Neural progenitor cell (in vitro differentiated cells): ENCODE data around the gene PFN2. TPM values are rescaled to one million over a fixed set of nuclear protein-coding genes. Genes with fewer than 3 reads are reported as not detected.

Experiments used
- DNase-seq: peaks from one replicate; pipeline ENCODE4 v3.0.0-alpha.2; 2016; ENCODE audit warnings: low spot score
- H2AFZ ChIP-seq: fragments of 200-600 bp; sonication (generic); replicated peaks from 2 replicates; pipeline ENCODE4 v1.6.1; 2016; ENCODE audit warnings: antibody characterized with exemption
- H3F3A ChIP-seq: fragments of 200-600 bp; sonication (generic); 2 replicates; pipeline ENCODE4 v1.6.1; 2016; ENCODE audit warnings: antibody characterized with exemption, low read depth
- H3K27ac ChIP-seq: fragments of 200-600 bp; sonication (generic); 2 replicates; pipeline ENCODE4 v1.5.1; 2016; ENCODE audit warnings: mild to moderate bottlenecking
- H3K27me3 ChIP-seq: fragments of 200-600 bp; sonication (generic); 2 replicates; pipeline ENCODE4 v1.6.1; 2016; ENCODE audit warnings: mild to moderate bottlenecking, moderate library complexity
- H3K36me3 ChIP-seq: fragments of 200-600 bp; sonication (generic); 2 replicates; pipeline ENCODE4 v1.5.1; 2016
- H3K4me1 ChIP-seq: fragments of 200-600 bp; sonication (generic); 2 replicates; pipeline ENCODE4 v1.6.1; 2016; ENCODE audit warnings: mixed run types
- H3K4me2 ChIP-seq: fragments of 200-600 bp; sonication (generic); 2 replicates; pipeline ENCODE4 v1.6.1; 2016
- H3K4me3 ChIP-seq: fragments of 200-600 bp; sonication (generic); 2 replicates; pipeline ENCODE4 v1.5.1; 2016
- H3K79me2 ChIP-seq: fragments of 200-600 bp; sonication (generic); 2 replicates; pipeline ENCODE4 v1.6.1; 2016; ENCODE audit warnings: low read depth
- H3K9ac ChIP-seq: fragments of 200-600 bp; sonication (generic); 2 replicates; pipeline ENCODE4 v1.6.1; 2016
- H3K9me3 ChIP-seq: fragments of 200-600 bp; sonication (generic); 2 replicates; pipeline ENCODE4 v1.5.1; 2016; ENCODE audit warnings: low read depth
- H4K20me1 ChIP-seq: fragments of 200-600 bp; sonication (generic); 2 replicates; pipeline ENCODE4 v1.6.1; 2016; ENCODE audit warnings: low read depth
- H3K27ac Mint-ChIP-seq: 3 replicates; pipeline ENCODE4 v1.8.0; 2021; ENCODE audit warnings: mixed read lengths
- H3K27me3 Mint-ChIP-seq: 2 replicates; pipeline ENCODE4 v1.8.0; 2022; ENCODE audit warnings: low read depth, mild to moderate bottlenecking, inconsistent platforms, moderate library complexity, mixed read lengths; ENCODE audit not compliant: insufficient read depth
- H3K36me3 Mint-ChIP-seq: 3 replicates; pipeline ENCODE4 v1.8.0; 2021; ENCODE audit warnings: mixed read lengths
- H3K4me1 Mint-ChIP-seq: 3 replicates; pipeline ENCODE4 v1.8.0; 2021; ENCODE audit warnings: mixed read lengths
- H3K4me3 Mint-ChIP-seq: 3 replicates; pipeline ENCODE4 v1.8.0; 2021; ENCODE audit warnings: mild to moderate bottlenecking, moderate library complexity, mixed read lengths
- H3K9me3 Mint-ChIP-seq: 3 replicates; pipeline ENCODE4 v1.8.0; 2020; ENCODE audit warnings: mixed read lengths
- EZH2 ChIP-seq: fragments of 200-600 bp; sonication (generic); IDR thresholded peaks from 2 replicates; pipeline ENCODE4 v1.6.1; 2017; ENCODE audit warnings: antibody characterized with exemption, mild to moderate bottlenecking, moderate library complexity
- EZH2phosphoT487 ChIP-seq: fragments of 200-600 bp; sonication (generic); IDR thresholded peaks from 2 replicates; pipeline ENCODE4 v1.6.1; 2017; ENCODE audit warnings: antibody characterized with exemption
- total RNA-seq: library from RNA; depleted of rRNA; stranded (reverse); fragments of >200 nt; gene quantifications from 2 replicates; pipeline ENCODE4 v1.2.3, GENCODE V29; 2015; ENCODE audit warnings: low replicate concordance
- TF ChIP-seq, protein P1 (sequence below): fragments of 200-600 bp; sonication (generic); IDR thresholded peaks from 2 replicates; pipeline ENCODE4 v1.5.1; 2017; ENCODE audit warnings: antibody characterized with exemption, mild to moderate bottlenecking

The PFN2 gene
- total RNA-seq, 1 donor from 2014 or later, result 481 TPM

DNA sequence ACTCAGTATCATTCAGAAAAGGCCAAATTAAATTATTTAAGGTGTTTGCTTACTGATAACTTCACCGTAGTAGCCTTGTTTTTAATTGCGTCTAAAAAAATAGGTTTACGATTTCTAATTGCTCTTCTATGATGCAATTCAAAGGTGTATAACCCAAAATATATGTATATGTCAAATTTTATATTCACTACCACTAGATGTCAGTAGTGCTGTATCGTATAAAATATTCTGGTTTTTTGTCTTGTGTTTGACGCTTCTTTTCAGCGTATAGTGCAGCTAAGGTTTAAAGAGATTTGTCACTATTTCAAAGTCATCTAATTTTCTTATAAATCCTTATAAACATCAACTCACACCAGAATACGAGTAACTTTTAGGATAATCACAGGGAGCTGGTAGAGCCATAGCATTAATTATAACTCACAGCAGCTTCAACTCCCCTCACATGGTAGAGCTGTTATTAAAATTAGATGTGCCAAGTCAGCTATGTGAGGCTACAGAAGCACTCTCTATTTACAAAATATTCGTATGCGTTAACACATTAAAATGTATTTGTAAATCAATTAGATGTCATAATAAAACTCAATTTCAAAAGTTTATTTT, 3.5 kb downstream of the PFN2 start:
- Histone ChIP-seq H3K4me1 (peaks cover 21% of the 10 kb centered on the region), H4K20me1 (peaks cover 69% of the 10 kb centered on the region), H3K36me3 (peaks cover 26% of the 10 kb centered on the region), H3K9me3 (no peaks in the 10 kb centered on the region), H3K27me3 (no peaks in the 10 kb centered on the region), H3K27ac (no peak overlapping the region), H3K4me3 (peak overlapping the region; percentile 93), H3K4me2 (peak overlapping the region; percentile 80), H3K79me2 (peaks cover 95% of the 10 kb centered on the region), H2AFZ (no peak overlapping the region), H3F3A (peaks cover 30% of the 10 kb centered on the region), H3K9ac (no peak overlapping the region)
- peaks cover 60% of the 10 kb centered on the region for H3K4me1 Mint-ChIP-seq
- no peak overlapping the region for H3K27ac Mint-ChIP-seq
- peak; percentile 28 for DNase-seq
- TF ChIP-seq EZH2phosphoT487, result no peak
- TF ChIP-seq, protein P1, sequence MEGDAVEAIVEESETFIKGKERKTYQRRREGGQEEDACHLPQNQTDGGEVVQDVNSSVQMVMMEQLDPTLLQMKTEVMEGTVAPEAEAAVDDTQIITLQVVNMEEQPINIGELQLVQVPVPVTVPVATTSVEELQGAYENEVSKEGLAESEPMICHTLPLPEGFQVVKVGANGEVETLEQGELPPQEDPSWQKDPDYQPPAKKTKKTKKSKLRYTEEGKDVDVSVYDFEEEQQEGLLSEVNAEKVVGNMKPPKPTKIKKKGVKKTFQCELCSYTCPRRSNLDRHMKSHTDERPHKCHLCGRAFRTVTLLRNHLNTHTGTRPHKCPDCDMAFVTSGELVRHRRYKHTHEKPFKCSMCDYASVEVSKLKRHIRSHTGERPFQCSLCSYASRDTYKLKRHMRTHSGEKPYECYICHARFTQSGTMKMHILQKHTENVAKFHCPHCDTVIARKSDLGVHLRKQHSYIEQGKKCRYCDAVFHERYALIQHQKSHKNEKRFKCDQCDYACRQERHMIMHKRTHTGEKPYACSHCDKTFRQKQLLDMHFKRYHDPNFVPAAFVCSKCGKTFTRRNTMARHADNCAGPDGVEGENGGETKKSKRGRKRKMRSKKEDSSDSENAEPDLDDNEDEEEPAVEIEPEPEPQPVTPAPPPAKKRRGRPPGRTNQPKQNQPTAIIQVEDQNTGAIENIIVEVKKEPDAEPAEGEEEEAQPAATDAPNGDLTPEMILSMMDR, result peak; percentile 74
- TF ChIP-seq EZH2, result no peak
- H3K27me3 Mint-ChIP-seq, result peaks cover 7% of the 10 kb centered on the region
- peaks cover 2% of the 10 kb centered on the region for H3K9me3 Mint-ChIP-seq
- peaks cover 34% of the 10 kb centered on the region for H3K36me3 Mint-ChIP-seq
- H3K4me3 Mint-ChIP-seq, result peak overlapping the region; percentile 92

DNA sequence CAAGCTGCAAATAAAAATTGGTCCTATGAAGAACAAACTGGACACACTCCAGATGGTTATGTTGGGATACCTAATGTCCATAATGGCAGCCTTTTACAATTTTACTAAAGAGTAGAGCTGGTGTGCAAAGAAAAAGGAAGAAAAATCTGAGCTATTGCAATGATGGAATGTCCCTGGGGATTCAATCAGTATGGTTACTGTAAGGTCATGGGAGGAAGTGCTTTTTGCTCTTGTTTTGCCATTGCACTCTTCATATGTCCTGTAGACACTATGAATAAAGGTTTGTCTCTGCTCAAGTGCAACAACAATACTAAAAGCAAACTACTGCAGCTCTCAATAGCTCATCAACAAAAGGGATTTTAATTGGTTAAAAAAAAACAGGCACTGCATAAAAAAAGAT, 5.4 kb downstream of the PFN2 start:
- Mint-ChIP-seq H3K36me3 (peaks cover 42% of the 10 kb centered on the region), H3K27me3 (no peaks in the 10 kb centered on the region), H3K4me3 (no peak overlapping the region), H3K27ac (no peak overlapping the region), H3K9me3 (peaks cover 2% of the 10 kb centered on the region), H3K4me1 (peaks cover 59% of the 10 kb centered on the region)
- Histone ChIP-seq H3K9me3 (no peaks in the 10 kb centered on the region), H3K4me3 (no peak overlapping the region), H3K27ac (no peak overlapping the region), H3K4me1 (peaks cover 21% of the 10 kb centered on the region), H3K79me2 (peaks cover 100% of the 10 kb centered on the region), H3K4me2 (peak overlapping the region; percentile 29), H2AFZ (no peak overlapping the region), H3K27me3 (no peaks in the 10 kb centered on the region), H3K36me3 (peaks cover 29% of the 10 kb centered on the region), H3K9ac (no peak overlapping the region), H4K20me1 (peaks cover 75% of the 10 kb centered on the region), H3F3A (peaks cover 20% of the 10 kb centered on the region)
- no peak for DNase-seq
- TF ChIP-seq EZH2phosphoT487 (no peak), EZH2 (no peak)
- TF ChIP-seq, protein P1, result no peak

DNA sequence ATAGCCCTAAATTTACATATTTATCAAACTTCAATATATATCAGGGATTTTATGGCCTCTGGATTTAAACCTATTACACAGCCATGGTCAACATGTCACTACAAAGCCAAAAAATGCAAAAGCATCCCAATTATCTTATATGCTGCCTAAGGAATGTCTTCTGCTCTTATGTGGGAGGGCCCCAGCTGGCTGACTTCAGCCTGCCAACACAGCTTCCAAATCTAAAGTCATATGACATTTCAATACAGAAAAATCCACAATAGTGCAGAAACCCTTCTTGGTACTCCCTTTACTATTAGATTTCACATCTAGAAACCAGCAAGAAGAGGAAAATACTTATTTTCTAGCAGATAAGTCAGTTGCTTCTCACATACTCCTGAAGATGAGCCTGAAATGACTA, 6.4 kb downstream of the PFN2 start:
- Mint-ChIP-seq H3K27me3 (no peaks in the 10 kb centered on the region), H3K4me3 (peak overlapping the region; percentile 52), H3K4me1 (peaks cover 59% of the 10 kb centered on the region), H3K36me3 (peaks cover 44% of the 10 kb centered on the region), H3K27ac (peak overlapping the region; percentile 42), H3K9me3 (no peaks in the 10 kb centered on the region)
- TF ChIP-seq EZH2, result no peak
- Histone ChIP-seq H3K27me3 (no peaks in the 10 kb centered on the region), H3K4me1 (peaks cover 21% of the 10 kb centered on the region), H3K27ac (no peak overlapping the region), H2AFZ (no peak overlapping the region), H3K9me3 (no peaks in the 10 kb centered on the region), H3K79me2 (peaks cover 100% of the 10 kb centered on the region), H4K20me1 (peaks cover 84% of the 10 kb centered on the region), H3K9ac (no peak overlapping the region), H3K4me3 (no peak overlapping the region), H3F3A (peaks cover 11% of the 10 kb centered on the region), H3K4me2 (no peak overlapping the region), H3K36me3 (peaks cover 29% of the 10 kb centered on the region)
- DNase-seq, result no peak

DNA sequence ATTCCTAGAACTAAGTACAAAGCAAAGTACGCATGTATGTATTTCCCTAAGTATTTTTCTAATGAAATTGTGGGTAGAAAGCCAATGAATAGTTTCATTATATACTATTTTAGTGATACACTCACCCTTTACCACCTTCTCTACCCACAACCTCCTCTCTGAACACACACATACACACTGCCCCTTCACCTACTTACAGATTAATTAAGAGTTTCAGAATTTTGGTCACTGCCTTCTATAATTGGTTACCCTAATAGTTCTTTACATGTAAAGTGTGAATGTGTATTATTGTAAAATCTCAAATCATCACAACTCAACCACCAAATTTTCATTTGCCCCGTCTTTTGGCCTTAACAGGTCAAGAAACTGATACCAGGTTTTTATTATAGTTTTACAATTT, 7.2 kb downstream of the PFN2 start:
- TF ChIP-seq, protein P1, result no peak
- TF ChIP-seq EZH2phosphoT487 (no peak), EZH2 (no peak)
- no peak overlapping the region for H3K4me3 ChIP-seq
- Mint-ChIP-seq H3K27ac (no peak overlapping the region), H3K27me3 (no peaks in the 10 kb centered on the region), H3K4me3 (no peak overlapping the region), H3K4me1 (peaks cover 59% of the 10 kb centered on the region), H3K36me3 (peaks cover 48% of the 10 kb centered on the region), H3K9me3 (no peaks in the 10 kb centered on the region)
- no peak for DNase-seq
- no peak overlapping the region for H3K4me2 ChIP-seq
- H3K4me1 ChIP-seq, result peaks cover 21% of the 10 kb centered on the region
- H3F3A ChIP-seq, result peaks cover 11% of the 10 kb centered on the region
- no peak overlapping the region for H3K27ac ChIP-seq
- no peaks in the 10 kb centered on the region for H3K9me3 ChIP-seq
- no peaks in the 10 kb centered on the region for H3K27me3 ChIP-seq
- no peak overlapping the region for H2AFZ ChIP-seq
- peaks cover 29% of the 10 kb centered on the region for H3K36me3 ChIP-seq
- no peak overlapping the region for H3K9ac ChIP-seq
- H4K20me1 ChIP-seq, result peaks cover 86% of the 10 kb centered on the region
- H3K79me2 ChIP-seq, result peaks cover 100% of the 10 kb centered on the region
